ENCODE results near the gene DLGAP4.

DLGAP4 gene

GRCh38 chr20:36477475-36477874 is 171.3 kb downstream of the DLGAP4 start:
- no peak for DNase-seq (ENCODE audit: low read depth)

- DNase-seq (ENCODE audit: low read depth), result no peak
Observed at GRCh38 chr20:36478137-36478905, 172.2 kb downstream of the DLGAP4 start.

- no peak for DNase-seq (ENCODE audit: low read depth)
Observed at GRCh38 chr20:36479938-36480337, 173.8 kb downstream of the DLGAP4 start.

GRCh38 chr20:36480456-36481048 is 174.4 kb downstream of the DLGAP4 start:
- no peak for DNase-seq (ENCODE audit: low read depth)

- no peak for DNase-seq (ENCODE audit: low read depth)
Observed at GRCh38 chr20:36481380-36482043, 175.4 kb downstream of the DLGAP4 start.

GRCh38 chr20:36482044-36482473 is 175.9 kb downstream of the DLGAP4 start:
- DNase-seq (ENCODE audit: low read depth), result no peak

- no peak for DNase-seq (ENCODE audit: low read depth)
Observed at GRCh38 chr20:36483209-36483918, 177.2 kb downstream of the DLGAP4 start.

GRCh38 chr20:36483919-36484808 is 178.0 kb downstream of the DLGAP4 start:
- no peak for DNase-seq (ENCODE audit: low read depth)

GRCh38 chr20:36485286-36485685 is 179.1 kb downstream of the DLGAP4 start:
- no peak for DNase-seq (ENCODE audit: low read depth)

- no peak for DNase-seq (ENCODE audit: low read depth)
Observed at GRCh38 chr20:36487069-36487468, 180.9 kb downstream of the DLGAP4 start.

- no peak for DNase-seq (ENCODE audit: low read depth)
Observed at GRCh38 chr20:36490191-36490590, 184.1 kb downstream of the DLGAP4 start.

- DNase-seq (ENCODE audit: low read depth), result peak; percentile 37
Observed at GRCh38 chr20:36491901-36492617, 185.9 kb downstream of the DLGAP4 start.

GRCh38 chr20:36493051-36493800 is 187.1 kb downstream of the DLGAP4 start:
- DNase-seq (ENCODE audit: low read depth), result no peak

- no peak for DNase-seq (ENCODE audit: low read depth)
Observed at GRCh38 chr20:36493801-36494114, 187.6 kb downstream of the DLGAP4 start.

GRCh38 chr20:36496707-36497669 is 190.8 kb downstream of the DLGAP4 start:
- no peak for DNase-seq (ENCODE audit: low read depth)

GRCh38 chr20:36497856-36498255 is 191.7 kb downstream of the DLGAP4 start:
- DNase-seq (ENCODE audit: low read depth), result no peak

- DNase-seq (ENCODE audit: low read depth), result no peak
Observed at GRCh38 chr20:36498386-36499179, 192.4 kb downstream of the DLGAP4 start.

GRCh38 chr20:36499211-36499610 is 193.1 kb downstream of the DLGAP4 start:
- DNase-seq (ENCODE audit: low read depth), result no peak

Measured in activated T-cell treated with anti-CD3 and anti-CD28 coated beads for 48 hours (primary cell).